ENCODE data around the gene SMARCB1. TPM values are rescaled to one million over a fixed set of nuclear protein-coding genes. Genes with fewer than 3 reads are reported as not detected.

Gene SMARCB1
- total RNA-seq, 1 donor, result 55.2 TPM

DNA sequence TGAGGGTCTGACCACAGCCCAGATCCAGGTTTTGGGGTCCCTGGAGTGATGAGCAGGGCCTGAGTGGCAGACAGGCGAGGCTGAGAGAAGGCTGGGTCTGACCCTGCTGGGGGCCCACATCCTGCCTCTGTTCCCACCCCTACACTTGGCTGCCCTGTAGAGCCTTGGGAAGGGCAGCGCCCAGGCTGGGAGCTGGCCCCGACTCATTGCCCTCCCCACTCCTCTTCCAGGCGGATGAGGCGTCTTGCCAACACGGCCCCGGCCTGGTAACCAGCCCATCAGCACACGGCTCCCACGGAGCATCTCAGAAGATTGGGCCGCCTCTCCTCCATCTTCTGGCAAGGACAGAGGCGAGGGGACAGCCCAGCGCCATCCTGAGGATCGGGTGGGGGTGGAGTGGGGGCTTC, 47.1 kb downstream of the SMARCB1 start:
- H3K4me3 ChIP-seq (ENCODE audit: low read depth, low read length), result no peak overlapping the region
- no peak for DNase-seq (ENCODE audit: low read depth)
- TF ChIP-seq, protein P1, sequence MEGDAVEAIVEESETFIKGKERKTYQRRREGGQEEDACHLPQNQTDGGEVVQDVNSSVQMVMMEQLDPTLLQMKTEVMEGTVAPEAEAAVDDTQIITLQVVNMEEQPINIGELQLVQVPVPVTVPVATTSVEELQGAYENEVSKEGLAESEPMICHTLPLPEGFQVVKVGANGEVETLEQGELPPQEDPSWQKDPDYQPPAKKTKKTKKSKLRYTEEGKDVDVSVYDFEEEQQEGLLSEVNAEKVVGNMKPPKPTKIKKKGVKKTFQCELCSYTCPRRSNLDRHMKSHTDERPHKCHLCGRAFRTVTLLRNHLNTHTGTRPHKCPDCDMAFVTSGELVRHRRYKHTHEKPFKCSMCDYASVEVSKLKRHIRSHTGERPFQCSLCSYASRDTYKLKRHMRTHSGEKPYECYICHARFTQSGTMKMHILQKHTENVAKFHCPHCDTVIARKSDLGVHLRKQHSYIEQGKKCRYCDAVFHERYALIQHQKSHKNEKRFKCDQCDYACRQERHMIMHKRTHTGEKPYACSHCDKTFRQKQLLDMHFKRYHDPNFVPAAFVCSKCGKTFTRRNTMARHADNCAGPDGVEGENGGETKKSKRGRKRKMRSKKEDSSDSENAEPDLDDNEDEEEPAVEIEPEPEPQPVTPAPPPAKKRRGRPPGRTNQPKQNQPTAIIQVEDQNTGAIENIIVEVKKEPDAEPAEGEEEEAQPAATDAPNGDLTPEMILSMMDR (IDR thresholded peaks at IDR 0.05; ENCODE audit: insufficient read depth, low read length), result no peak

DNA sequence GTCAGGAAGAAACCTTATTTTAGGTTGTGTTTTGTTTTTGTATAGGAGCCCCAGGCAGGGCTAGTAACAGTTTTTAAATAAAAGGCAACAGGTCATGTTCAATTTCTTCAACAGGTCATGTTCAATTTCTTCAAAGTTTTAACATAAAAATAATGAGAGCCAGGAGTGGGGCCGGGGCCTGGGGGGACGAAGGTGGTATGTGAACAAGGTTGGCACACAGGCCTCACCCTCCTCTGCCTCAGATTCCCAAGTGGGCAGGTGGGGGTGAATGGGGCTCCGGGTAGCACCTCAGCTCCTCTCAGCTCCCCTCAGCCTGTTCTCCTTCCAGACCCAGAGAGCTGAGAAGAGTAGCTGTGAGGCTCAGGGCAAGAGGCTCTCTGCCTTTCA, 47.6 kb downstream of the SMARCB1 start:
- no peak for DNase-seq (ENCODE audit: low read depth)
- no peak overlapping the region for H3K4me3 ChIP-seq (ENCODE audit: low read depth, low read length)
- TF ChIP-seq, protein P1 (IDR thresholded peaks at IDR 0.05; ENCODE audit: insufficient read depth, low read length), result no peak

DNA sequence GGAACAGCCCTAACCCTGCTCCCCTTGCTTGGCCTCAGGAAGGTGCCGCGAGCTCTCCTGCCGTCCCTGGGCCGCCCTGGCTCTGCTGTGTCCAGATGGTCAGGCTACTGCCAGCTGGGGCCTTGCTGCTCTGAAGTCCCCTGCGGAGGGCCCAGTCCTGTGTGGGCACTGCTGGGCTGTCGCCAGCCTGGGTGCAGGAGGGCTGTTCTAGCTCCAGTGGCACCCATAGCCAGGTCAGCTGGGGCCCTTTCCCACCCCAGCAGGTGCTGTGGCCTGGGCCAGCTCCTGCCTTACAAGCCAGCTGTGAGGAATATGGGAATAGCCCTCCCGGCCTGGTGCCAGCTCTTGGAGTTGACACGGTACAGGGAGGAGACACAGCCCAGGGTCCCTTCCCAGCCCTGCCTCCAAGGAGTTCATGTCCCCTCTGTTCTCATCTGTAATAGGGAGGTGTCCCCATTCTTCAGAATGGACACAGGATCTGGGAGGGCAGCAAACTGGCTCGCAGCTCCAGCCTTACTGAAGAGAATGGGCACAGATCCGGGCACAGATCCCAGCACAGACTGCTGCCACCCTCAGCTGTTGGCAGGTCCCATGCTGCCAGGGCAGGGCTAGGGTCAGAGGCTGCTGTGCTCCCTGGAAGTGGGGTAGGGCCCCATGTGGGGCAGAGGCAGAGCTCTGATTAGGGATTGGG, 48.2 kb downstream of the SMARCB1 start:
- TF ChIP-seq, protein P1 (IDR thresholded peaks at IDR 0.05; ENCODE audit: insufficient read depth, low read length), result no peak
- no peak for DNase-seq (ENCODE audit: low read depth)
- H3K4me3 ChIP-seq (ENCODE audit: low read depth, low read length), result no peak overlapping the region

DNA sequence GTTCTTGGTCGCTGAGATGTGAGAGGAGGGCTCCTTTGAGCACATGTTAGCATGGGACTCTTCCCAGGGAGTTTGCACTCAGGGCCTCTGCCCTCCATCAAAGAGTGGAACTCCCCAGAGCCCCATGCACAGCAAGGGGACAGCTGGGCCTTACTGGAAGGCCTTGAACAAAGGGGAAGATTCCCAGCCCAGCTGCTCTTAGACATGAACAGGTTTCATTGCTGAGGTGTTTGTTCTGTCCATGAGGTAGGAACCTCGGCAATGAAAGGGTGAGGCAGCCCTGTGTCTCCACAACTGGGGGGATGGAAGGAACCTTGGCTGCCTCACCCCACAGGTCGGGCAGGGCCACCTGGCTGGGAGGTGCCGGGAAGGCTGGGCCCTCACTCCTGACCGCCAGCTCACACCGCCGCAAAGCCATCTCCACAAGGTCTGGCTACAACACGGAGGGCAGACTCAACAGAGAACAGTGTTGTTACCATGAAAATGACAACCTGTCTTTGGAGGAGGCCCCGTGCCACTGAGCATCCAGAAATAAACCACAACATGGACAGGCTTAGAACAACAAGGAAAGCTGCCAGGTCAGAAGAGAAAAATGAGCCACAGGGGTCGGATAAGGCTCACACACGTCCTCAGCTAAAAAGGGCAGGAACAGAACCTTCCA, 48.8 kb downstream of the SMARCB1 start:
- no peak overlapping the region for H3K4me3 ChIP-seq (ENCODE audit: low read depth, low read length)
- TF ChIP-seq, protein P1 (IDR thresholded peaks at IDR 0.05; ENCODE audit: insufficient read depth, low read length), result no peak
- no peak for DNase-seq (ENCODE audit: low read depth)

DNA sequence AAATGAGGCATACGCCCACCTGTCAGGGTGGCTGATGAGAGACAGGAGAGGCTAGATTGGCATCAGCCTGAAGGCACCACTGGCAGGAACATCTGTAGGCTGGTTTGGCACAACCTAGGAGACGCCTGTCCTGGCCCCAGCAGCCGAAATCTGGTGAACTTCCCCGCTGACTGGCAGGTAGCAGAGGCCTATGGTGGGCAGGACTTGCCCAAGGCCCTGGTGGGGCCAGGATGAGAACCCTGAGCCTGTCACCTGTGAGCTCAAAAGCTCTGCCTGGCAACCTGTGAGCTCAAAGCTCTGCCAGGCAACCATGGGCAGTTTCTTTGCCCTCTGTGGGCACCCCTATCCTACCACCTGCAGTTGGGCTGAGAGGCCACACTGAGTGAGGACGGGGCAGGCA, 49.5 kb downstream of the SMARCB1 start:
- TF ChIP-seq, protein P1 (IDR thresholded peaks at IDR 0.05; ENCODE audit: insufficient read depth, low read length), result no peak
- DNase-seq (ENCODE audit: low read depth), result no peak
- H3K4me3 ChIP-seq (ENCODE audit: low read depth, low read length), result no peak overlapping the region

DNA sequence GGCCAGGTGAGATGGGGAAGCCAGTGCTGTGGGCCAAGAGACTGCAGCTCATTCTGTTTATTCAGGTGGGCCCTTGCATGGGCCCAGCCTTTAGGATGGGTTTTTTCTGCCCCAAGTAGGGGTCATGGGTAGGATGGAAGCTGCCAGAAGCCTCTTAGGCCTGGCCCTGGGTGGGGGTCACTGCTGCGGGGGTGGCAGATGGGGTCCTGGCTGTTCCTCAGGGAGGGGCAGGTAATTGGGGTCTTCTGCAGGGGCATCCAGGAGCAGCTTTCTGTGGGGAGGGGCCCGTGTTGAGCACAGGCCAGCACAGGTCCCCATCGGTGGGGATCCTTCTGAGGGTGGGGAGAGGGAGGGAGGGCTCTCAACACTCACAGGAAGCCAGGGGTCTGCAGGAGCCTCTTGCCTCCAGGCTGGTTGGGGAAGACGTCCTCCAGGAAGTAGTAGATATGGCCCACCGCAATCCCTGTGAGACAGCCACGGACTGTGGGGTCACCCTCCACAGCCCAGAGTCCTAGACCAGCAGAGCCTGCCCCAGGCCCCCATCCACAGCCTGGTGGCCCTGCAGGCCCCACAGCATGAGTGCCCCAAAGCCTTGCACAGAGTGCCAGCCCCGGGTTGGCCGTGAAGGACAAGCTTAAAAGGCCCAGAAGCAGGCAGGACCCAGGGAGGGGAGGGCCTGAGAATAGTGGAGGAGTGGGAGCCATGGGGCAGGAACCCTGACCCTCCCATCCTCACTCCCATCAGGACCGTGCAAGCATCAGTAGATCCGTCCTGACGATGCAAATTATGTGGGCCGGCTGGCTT, 50.1 kb downstream of the SMARCB1 start:
- TF ChIP-seq, protein P1 (IDR thresholded peaks at IDR 0.05; ENCODE audit: insufficient read depth, low read length), result no peak
- DNase-seq (ENCODE audit: low read depth), result no peak
- no peak overlapping the region for H3K4me3 ChIP-seq (ENCODE audit: low read depth, low read length)
